Testis (tissue), 5 donors: ENCODE data around the gene TMEM87B. TPM values are rescaled to one million over a fixed set of nuclear protein-coding genes. Genes with fewer than 3 reads are reported as not detected.
A peak's percentile ranks its signal among the peaks of the same experiment; 100 is the strongest.

Source experiments
- DNase-seq: peaks from one replicate; pipeline ENCODE4 v3.0.0-alpha.2; 2019
- H3K27ac ChIP-seq, 2 donors: fragments of 200-600 bp; sonication (generic); one replicate each; pipeline ENCODE4 v1.5.1; 2019
- H3K27me3 ChIP-seq: fragments of 200-600 bp; sonication (generic); one replicate; pipeline ENCODE4 v1.5.1; 2019
- H3K36me3 ChIP-seq: fragments of 200-600 bp; sonication (generic); one replicate; pipeline ENCODE4 v1.5.1; 2017; ENCODE audit warnings: low read depth; ENCODE audit errors: missing control alignments
- H3K4me1 ChIP-seq: fragments of 200-600 bp; sonication (generic); one replicate; pipeline ENCODE4 v1.5.1; 2019
- H3K4me3 ChIP-seq, 2 donors: fragments of 200-600 bp; sonication (generic); one replicate each; pipeline ENCODE4 v1.5.1; 2017 to 2019
- H3K9me3 ChIP-seq: fragments of 200-600 bp; sonication (generic); one replicate; pipeline ENCODE4 v1.5.1; 2017
- POLR2A ChIP-seq: fragments of 450-650 bp; IDR thresholded peaks from one replicate; pipeline ENCODE4 v1.6.1; 2017; ENCODE audit warnings: antibody characterized with exemption, mild to moderate bottlenecking, moderate library complexity
- WGBS, 2 donors: methylation state at CpG; one replicate each; pipeline ENCODE4 v1.1.5; 2018; 5-methylcytosine and 5-hydroxymethylcytosine counted together
- intact Hi-C: fragments of 100-400 bp; cut with DNase I; formaldehyde crosslinking; loops from one replicate; pipeline ENCODE4 v1.15.1; 2023; ENCODE audit warnings: low total_unique reads
- long read RNA-seq, 2 donors: transcript quantifications; one replicate each; lab custom pipeline, GENCODE V29; 2026
- polyA plus RNA-seq: library from polyadenylated mRNA; stranded (reverse); fragments of 350-450 nt; fragmentation: Illumina TruSeq; extraction: RNeasy Lipid Tissue Mini Kit (QIAGEN cat#74804); gene quantifications from one replicate; pipeline ENCODE4 v1.2.3, GENCODE V29; 2014; ENCODE audit warnings: low read depth, low replicate concordance; ENCODE audit not compliant: insufficient read depth
- total RNA-seq, 2 donors: library from RNA; depleted of rRNA; stranded (reverse); fragments of >200 nt; gene quantifications; one replicate each; pipeline ENCODE4 v1.2.3, GENCODE V29; 2016
- TF ChIP-seq, protein P1 (sequence below), 3 experiments: fragments of 450-650 bp in 2 of 3; fragments of 200-600 bp in 1 of 3; sonication (generic) in 1 of 3; IDR thresholded peaks; one replicate each; pipeline ENCODE4 v1.5.1; 2016 to 2019; ENCODE audit warnings: antibody characterized with exemption in 3 of 3, mild to moderate bottlenecking in 2 of 3, moderate library complexity in 1 of 3

The TMEM87B gene, protein sequence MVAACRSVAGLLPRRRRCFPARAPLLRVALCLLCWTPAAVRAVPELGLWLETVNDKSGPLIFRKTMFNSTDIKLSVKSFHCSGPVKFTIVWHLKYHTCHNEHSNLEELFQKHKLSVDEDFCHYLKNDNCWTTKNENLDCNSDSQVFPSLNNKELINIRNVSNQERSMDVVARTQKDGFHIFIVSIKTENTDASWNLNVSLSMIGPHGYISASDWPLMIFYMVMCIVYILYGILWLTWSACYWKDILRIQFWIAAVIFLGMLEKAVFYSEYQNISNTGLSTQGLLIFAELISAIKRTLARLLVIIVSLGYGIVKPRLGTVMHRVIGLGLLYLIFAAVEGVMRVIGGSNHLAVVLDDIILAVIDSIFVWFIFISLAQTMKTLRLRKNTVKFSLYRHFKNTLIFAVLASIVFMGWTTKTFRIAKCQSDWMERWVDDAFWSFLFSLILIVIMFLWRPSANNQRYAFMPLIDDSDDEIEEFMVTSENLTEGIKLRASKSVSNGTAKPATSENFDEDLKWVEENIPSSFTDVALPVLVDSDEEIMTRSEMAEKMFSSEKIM
- 10 to 100 TPM; 13.2 to 22.6 TPM for total RNA-seq
- polyA plus RNA-seq: 12.9 TPM
- long read RNA-seq, donor 1: 0 reads
- long read RNA-seq, donor 2: 0 reads

DNA sequence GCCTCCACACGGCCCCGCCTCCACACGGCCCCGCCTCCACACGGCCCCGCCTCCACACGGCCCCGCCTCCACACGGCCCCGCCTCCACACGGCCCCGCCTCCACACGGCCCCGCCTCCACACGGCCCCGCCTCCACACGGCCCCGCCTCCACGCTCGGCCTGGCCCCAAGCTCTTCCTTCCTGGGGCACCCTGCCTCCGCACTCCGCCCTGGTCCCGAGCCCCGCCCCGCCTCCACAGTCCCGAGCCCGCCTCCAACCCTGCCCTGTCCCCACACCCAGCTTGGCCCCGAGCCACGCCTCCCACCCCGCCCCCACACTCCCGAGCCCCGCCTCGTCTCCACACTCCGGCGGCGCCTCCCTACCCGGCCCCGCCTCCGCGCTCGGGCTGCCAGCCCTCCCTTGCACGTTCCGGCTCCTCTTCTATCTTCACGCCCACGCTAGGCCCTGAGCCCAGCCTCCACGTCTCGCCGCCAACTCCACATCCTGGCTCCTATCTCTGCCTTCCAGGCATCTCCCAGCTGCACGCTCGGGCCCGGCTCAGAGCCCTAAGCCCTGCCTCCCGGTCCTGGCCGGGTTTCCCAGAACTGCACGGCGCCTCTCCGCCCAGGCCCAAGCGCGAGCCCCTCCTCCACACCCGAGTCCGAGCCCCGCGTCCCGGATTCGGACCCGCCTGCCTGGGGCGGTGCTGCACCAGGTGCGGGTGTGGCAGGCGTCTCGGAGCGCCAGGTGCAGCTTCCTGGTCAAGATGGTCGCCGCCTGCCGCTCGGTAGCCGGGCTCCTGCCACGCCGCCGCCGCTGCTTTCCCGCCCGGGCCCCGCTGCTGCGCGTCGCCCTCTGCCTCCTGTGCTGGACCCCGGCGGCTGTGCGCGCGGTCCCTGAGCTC, at the start of gene TMEM87B:
TMEM87B (plus strand) TSS at position 423 of the 883 bp plus-strand sequence; CDS start at position 746, 323 bp downstream.
- peaks cover 12% of the 10 kb centered on the region for H3K4me1 ChIP-seq
- no peaks in the 10 kb centered on the region for H3K27me3 ChIP-seq
- H3K27ac ChIP-seq: peak within 1 kb of the TSS; percentile 95 to 96
- WGBS, 2 donors: 1% methylated on average over 17 to 56 of the region's 90 CpGs
- TF ChIP-seq, protein P1, sequence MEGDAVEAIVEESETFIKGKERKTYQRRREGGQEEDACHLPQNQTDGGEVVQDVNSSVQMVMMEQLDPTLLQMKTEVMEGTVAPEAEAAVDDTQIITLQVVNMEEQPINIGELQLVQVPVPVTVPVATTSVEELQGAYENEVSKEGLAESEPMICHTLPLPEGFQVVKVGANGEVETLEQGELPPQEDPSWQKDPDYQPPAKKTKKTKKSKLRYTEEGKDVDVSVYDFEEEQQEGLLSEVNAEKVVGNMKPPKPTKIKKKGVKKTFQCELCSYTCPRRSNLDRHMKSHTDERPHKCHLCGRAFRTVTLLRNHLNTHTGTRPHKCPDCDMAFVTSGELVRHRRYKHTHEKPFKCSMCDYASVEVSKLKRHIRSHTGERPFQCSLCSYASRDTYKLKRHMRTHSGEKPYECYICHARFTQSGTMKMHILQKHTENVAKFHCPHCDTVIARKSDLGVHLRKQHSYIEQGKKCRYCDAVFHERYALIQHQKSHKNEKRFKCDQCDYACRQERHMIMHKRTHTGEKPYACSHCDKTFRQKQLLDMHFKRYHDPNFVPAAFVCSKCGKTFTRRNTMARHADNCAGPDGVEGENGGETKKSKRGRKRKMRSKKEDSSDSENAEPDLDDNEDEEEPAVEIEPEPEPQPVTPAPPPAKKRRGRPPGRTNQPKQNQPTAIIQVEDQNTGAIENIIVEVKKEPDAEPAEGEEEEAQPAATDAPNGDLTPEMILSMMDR (IDR thresholded peaks at IDR 0.05): no peak
- no peak for TF ChIP-seq POLR2A
- peak within 1 kb of the TSS; percentile 67 to 83 for H3K4me3 ChIP-seq
- no peaks in the 10 kb centered on the region for H3K9me3 ChIP-seq
- no peaks in the 10 kb centered on the region for H3K36me3 ChIP-seq
- intact Hi-C loops: no loop called here
- peak; percentile 97 for DNase-seq

- Histone ChIP-seq H3K4me1 (peaks cover 8% of the 10 kb centered on the region), H3K36me3 (no peaks in the 10 kb centered on the region), H3K27me3 (no peaks in the 10 kb centered on the region), H3K27ac (no peak overlapping the region), H3K4me3 (no peak overlapping the region), H3K9me3 (no peaks in the 10 kb centered on the region)
- TF ChIP-seq POLR2A: no peak
- TF ChIP-seq, protein P1 (IDR thresholded peaks at IDR 0.05): no peak
- intact Hi-C loops: no loop called here
- 97 to 99% methylated on average over 5 of the region's 5 CpGs for WGBS, 2 donors
- no peak for DNase-seq
Measured at GRCh38 chr2:112005406-112006075, 49.5 kb upstream of the TMEM87B start.

DNA sequence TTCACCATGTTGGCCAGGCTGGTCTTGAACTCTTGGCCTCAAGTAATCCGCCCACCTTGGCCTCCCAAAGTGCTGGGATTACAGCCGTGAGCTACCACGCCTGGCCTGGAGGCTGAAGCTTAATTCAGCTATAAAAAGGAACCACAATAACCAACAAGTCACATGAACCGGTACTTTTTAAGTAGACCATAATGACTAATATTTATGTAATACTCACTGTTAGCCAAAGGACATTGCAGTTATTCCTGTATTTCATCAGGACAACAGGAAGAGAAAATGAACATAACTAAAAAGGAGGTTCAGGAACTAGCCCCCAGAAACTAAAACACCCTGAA, 49.0 kb upstream of the TMEM87B start:
- Histone ChIP-seq H3K9me3 (no peaks in the 10 kb centered on the region), H3K4me1 (peaks cover 8% of the 10 kb centered on the region), H3K36me3 (no peaks in the 10 kb centered on the region), H3K27me3 (no peaks in the 10 kb centered on the region), H3K4me3 (no peak overlapping the region), H3K27ac (no peak overlapping the region)
- intact Hi-C loops: no loop called here
- no peak for TF ChIP-seq POLR2A
- TF ChIP-seq, protein P1 (IDR thresholded peaks at IDR 0.05): no peak
- 78 to 80% methylated on average over 4 of the region's 4 CpGs for WGBS, 2 donors
- no peak for DNase-seq

- intact Hi-C loops: no loop called here
- no peaks in the 10 kb centered on the region for H3K27me3 ChIP-seq
- H3K36me3 ChIP-seq: no peaks in the 10 kb centered on the region
- H3K4me3 ChIP-seq: no peak overlapping the region
- WGBS, 2 donors: 92 to 96% methylated on average over 2 of the region's 2 CpGs
- DNase-seq: no peak
- no peaks in the 10 kb centered on the region for H3K9me3 ChIP-seq
- peaks cover 4% of the 10 kb centered on the region for H3K4me1 ChIP-seq
- no peak overlapping the region for H3K27ac ChIP-seq
- no peak for TF ChIP-seq POLR2A
- TF ChIP-seq, protein P1 (IDR thresholded peaks at IDR 0.05): no peak
Measured at GRCh38 chr2:112007493-112007892, 47.6 kb upstream of the TMEM87B start.
